ENCODE data around the gene KLHL36.

The KLHL36 gene

GRCh38 chr16:84648595-84649510 lies 542 bp downstream of the KLHL36 start:
- no peak for DNase-seq

DNA sequence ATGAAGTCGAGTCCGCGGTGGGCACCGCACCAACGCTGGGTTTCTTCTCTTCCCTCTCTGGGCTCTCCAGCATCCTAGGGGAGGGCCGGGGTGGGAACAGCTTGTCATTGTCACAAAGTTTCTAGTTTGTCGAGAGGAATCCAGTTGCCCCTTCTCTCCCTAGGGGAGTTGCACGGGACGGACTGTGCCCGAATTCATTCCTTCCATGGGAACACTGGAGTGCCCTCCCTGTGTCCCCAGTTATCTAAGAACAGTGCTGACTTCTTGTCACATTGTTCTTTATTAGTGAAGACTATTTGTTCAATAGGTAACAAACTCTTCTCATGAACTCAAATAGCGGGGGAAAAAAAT lies 1.2 kb downstream of the KLHL36 start:
- no peak for DNase-seq

DNA sequence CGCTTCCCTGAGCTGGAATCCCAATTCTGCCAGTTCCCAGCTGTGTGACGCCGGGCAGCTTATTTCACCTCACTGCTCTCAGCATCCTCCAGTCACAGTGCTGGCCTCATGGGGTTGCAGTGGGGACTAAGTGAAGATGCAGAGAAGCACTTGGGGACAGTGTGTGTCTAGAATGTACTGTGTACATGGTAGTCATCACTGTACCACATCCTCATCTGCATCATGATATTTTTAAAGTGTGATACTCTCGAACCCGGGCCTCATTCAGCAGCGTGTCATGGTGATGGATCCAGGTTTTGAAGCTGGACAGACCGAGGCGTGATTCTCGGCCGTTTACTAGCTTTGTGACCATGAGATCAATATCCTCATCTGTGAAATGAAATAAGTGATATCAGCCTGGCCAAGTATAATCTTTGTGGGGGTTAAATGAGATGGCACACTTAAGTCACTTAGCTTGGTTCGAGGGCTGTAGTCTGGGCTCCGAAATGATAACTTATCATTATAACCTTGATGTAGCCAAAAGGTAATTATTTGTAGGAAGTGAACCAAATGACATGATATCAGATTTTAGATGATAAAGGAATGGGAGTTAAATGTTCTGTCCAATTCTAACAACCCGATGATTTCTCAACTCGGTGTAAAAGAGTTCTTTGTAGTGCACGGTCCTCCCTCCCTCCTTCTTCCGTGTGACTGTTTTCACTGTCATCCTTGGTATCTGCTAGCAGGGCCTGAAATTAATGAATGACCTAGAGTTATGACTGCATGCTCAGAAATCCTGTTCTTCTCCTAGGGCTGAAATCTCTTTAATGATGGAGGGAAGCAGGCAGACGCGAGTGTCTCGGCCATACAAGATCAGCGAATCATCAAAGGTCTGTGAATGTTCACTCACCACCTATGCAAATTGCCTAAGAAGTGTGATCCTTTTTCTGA lies 2.0 kb downstream of the KLHL36 start:
- no peak for DNase-seq

GRCh38 chr16:84652566-84652965 lies 4.3 kb downstream of the KLHL36 start:
- no peak for DNase-seq

GRCh38 chr16:84654238-84654637 lies 5.9 kb downstream of the KLHL36 start:
- no peak for DNase-seq

DNA sequence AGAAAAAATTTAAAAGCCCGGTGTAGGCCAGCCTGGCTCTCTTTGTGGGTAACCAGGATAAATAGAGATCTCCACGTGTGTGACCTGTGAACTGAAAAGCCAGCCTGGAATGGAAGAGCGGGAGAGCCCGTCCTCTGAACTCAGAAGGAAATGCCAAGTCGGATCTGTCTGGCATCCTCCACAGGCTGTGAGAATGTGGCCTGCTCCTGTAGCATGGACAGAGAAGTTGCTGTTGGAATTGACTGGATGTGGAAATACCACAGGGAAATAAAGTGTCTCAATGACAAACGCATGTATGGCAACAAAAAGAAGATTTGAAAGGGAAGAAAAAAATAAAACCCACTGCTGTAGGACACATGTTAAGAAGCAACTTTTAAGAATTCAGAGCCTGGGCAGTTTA lies 6.7 kb downstream of the KLHL36 start:
- DNase-seq: no peak

GRCh38 chr16:84656649-84657048 lies 8.3 kb downstream of the KLHL36 start:
- DNase-seq: no peak

DNA sequence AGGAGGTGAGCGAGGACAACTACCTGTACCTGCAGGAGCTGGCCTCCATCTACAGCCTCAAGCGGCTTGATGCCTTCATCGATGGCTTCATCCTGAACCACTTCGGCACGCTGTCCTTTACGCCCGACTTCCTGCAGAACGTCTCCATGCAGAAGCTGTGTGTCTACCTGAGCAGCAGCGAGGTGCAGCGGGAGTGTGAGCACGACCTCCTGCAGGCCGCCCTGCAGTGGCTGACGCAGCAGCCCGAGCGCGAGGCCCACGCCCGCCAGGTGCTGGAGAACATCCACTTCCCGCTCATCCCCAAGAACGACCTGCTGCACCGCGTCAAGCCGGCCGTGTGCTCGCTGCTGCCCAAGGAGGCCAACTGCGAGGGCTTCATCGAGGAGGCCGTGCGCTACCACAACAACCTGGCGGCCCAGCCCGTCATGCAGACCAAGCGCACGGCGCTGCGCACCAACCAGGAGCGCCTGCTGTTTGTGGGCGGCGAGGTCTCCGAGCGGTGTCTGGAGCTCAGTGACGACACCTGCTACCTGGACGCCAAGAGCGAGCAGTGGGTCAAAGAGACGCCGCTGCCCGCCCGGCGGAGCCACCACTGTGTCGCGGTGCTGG lies 9.0 kb downstream of the KLHL36 start:
- no peak for DNase-seq

- no peak for DNase-seq
Measured at GRCh38 chr16:84658690-84659089, 10.4 kb downstream of the KLHL36 start.

- no peak for DNase-seq
Measured at GRCh38 chr16:84659656-84660300, 11.5 kb downstream of the KLHL36 start.

DNA sequence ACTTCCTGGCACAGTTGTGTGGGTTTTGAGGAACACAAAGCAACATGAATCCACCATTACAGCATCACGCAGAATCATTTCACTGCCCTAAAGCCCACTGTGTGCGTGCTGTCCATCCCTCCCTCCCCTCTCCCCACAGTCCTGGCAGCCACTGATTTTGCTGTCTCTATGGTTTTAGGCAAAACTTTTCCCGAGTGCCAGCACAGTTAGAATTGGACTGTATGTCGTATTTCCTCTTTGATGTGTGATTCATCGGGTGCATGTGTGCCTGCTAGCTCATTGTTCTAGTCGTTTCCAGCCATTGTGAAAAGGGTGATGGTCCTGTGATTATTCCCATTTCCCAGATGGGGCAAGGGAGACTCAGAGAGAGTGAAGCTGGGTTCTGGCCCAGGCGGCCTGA lies 12.7 kb downstream of the KLHL36 start:
- DNase-seq: no peak

- no peak for DNase-seq
Measured at GRCh38 chr16:84661418-84662060, 13.2 kb downstream of the KLHL36 start.

GRCh38 chr16:84662471-84662870 lies 14.2 kb downstream of the KLHL36 start:
- no peak for DNase-seq

DNA sequence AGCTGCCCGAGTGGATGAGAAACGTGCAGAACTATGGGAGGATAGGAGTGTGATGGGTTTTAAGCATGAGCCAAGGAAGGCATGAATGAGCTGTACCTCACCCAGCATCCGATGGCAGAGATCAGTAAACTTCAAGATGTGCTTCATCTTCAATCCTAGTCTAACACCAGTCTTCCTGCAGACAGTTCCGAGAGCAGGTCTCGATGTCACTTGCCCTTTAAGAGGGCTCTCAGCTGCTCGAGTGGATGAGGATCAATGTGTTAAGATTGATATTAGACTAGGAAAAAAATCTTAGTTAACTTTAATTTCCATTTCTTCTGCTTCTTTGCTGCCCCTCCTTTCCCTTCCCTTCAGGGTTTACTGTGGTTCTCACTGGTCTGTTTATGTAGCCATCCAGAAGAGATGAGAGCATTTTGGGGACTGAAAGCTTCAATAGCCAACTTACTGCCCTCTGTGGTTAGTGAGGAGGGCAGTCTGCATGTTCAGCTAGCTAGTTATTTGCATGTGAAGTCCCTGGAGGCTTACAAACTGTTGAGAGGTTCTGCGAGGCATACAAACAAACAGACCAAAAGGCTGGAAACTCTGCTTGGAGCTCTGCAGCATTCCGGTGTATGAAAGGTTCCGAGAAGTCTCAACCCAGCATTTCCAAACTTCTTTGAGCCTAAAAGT lies 15.3 kb downstream of the KLHL36 start:
- DNase-seq: no peak

GRCh38 chr16:84665359-84665758 lies 17.0 kb downstream of the KLHL36 start:
- no peak for DNase-seq

DNA sequence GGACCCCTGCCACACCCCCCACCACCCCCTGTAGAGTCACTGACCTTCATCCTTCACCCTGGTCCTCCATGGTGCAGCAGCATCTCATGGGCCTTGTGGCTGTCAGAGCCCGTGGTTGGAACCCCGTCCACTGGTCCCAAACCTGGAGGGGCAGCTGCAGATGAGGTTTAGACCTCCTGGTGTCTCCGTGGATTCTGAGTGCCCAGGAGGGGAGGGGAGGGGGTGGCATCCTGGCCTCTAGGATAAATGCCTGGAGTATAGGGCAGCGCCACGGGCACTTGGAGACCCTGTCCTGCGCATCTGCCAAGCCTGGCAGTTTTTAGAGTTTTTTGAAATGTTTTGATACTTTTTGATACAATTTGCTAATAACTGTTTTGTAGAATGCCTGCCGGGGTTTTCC lies 17.5 kb downstream of the KLHL36 start:
- no peak for DNase-seq

GRCh38 chr16:84667600-84668309 lies 19.4 kb downstream of the KLHL36 start:
- DNase-seq: no peak

GRCh38 chr16:84670063-84670462 lies 21.8 kb downstream of the KLHL36 start:
- DNase-seq: no peak

DNA sequence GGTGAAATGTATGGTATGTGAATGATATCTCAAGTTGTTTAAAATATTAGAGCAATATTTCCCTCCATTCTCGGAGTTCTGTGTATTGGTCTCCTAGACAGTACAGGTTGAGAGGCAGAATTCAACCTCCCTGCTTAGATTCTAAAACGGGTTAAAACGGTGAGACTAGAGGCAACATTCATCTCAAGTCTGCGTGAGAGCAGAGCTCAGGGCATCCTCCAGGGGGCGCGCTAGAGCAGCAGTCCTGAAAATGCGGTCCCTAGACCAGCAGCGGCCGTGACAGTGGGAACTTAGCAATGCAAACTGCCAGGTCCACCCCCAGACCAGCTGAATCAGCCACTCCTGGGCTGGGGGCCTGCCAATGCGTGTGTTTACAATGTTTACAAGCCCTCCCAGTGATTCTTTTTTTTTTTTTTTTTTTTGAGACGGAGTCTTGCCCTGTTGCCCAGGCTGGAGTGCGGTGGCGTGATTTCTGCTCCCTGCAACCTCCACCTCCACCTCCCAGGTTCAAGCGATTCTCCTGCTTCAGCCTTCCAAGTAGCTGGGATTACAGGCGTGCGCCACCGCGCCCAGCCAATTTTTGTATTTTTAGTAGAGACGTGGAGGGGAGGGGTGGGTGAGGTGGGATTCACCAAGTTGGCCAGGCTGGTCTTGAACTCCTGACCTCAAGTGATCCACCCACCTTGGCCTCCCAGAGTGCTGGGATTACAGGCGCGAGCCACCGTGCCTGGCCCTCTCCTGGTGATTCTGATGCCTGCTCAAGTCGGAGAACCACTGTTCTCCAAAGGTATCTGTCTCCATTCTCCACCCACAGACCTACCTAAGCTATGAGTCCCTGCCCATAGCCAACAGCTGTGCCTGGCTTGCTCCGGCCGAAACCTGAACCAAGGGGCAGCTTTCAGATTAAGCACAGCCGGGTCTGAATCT lies 24.2 kb downstream of the KLHL36 start:
- peak; percentile 38 for DNase-seq

DNA sequence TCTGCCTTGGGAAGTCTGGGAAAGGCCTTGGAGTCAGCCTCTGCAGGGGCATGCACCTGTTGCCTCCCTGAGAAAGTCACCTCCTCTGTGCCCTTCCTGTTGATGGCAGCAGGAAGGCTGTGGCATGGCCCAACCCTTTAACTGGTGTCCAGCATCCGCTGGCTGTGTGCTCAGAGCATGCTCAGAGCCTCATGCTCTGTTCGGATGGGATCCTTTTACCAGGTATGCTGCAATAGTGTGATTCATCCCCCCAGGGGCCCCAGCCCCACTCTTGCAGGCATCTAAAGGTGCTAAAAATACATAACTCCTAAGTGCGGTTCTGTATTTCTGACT lies 24.9 kb downstream of the KLHL36 start:
- DNase-seq: no peak

Data from NCI-H748 treated with DMSO at 0.1 percent for 48 hours (cell line).